Gastrocnemius medialis (tissue), 4 donors: ENCODE results near the gene TMEM115. TPM values are rescaled to one million over a fixed set of nuclear protein-coding genes. Genes with fewer than 3 reads are reported as not detected.

ENCODE experiments used
- ATAC-seq, 2 donors: fragments of 150-250 bp; one replicate each; pipeline ENCODE4 v1.9.1; 2016
- DNase-seq, 2 donors: peaks; one replicate each; pipeline ENCODE4 v3.0.0-alpha.2; 2019
- H3K27ac ChIP-seq, 4 donors: fragments of 200-600 bp; sonication (generic); 1 replicate in 1 of 4; 2 replicates in 3 of 4; pipeline ENCODE4 v1.5.1; 2016 to 2018; ENCODE audit warnings: mild to moderate bottlenecking in 2 of 4, moderate library complexity in 1 of 4
- H3K27me3 ChIP-seq, 3 donors: fragments of 200-600 bp; sonication (generic) in 2 of 3; 1 replicate in 1 of 3; 2 replicates in 2 of 3; pipeline versions ENCODE4 v1.5.1 to v1.6.0; 2016 to 2019; ENCODE audit warnings: mild to moderate bottlenecking in 1 of 3, moderate library complexity in 1 of 3
- H3K36me3 ChIP-seq, 2 donors: fragments of 200-600 bp; sonication (generic) in 1 of 2; one replicate each; pipeline ENCODE4 v1.5.1; 2017 to 2018
- H3K4me1 ChIP-seq, 2 donors: fragments of 200-600 bp; sonication (generic) in 1 of 2; one replicate each; pipeline ENCODE4 v1.5.1; 2016 to 2017; ENCODE audit warnings: mild to moderate bottlenecking in 2 of 2
- H3K4me3 ChIP-seq, 4 donors: fragments of 200-600 bp; sonication (generic) in 3 of 4; 1 replicate in 1 of 4; 2 replicates in 3 of 4; pipeline ENCODE4 v1.5.1; 2016 to 2019; ENCODE audit warnings: mild to moderate bottlenecking in 2 of 4
- H3K9me3 ChIP-seq, 3 donors: fragments of 200-600 bp; sonication (generic) in 2 of 3; 1 replicate in 1 of 3; 2 replicates in 2 of 3; pipeline ENCODE4 v1.5.1; 2016 to 2019
- CTCF ChIP-seq, 5 experiments: fragments of 450-650 bp in 3 of 5; fragments of 200-600 bp in 2 of 5; sonication (generic) in 2 of 5; IDR thresholded peaks in 4 of 5; conservative IDR thresholded peaks in 1 of 5; 1 replicate in 4 of 5; 2 replicates in 1 of 5; pipeline ENCODE4 v1.5.1; 2016 to 2019; ENCODE audit warnings: antibody characterized with exemption in 5 of 5, mild to moderate bottlenecking in 3 of 5, moderate library complexity in 3 of 5
- POLR2A ChIP-seq, 2 donors: fragments of 450-650 bp; IDR thresholded peaks; one replicate each; pipeline ENCODE4 v1.6.1; 2017; ENCODE audit warnings: antibody characterized with exemption in 2 of 2, mild to moderate bottlenecking in 2 of 2, moderate library complexity in 2 of 2
- in situ Hi-C, 4 donors: fragments of 200-750 bp; cut with MboI; loops; one replicate each; pipeline versions ENCODE4 v1.15.0 to v1.8.0; 2017; ENCODE audit warnings: low sequenced_read_pairs in 4 of 4
- intact Hi-C: fragments of 100-400 bp; cut with DNase I; formaldehyde crosslinking; loops from one replicate; pipeline ENCODE4 v1.15.1; 2023; ENCODE audit warnings: low total_unique reads
- total RNA-seq, 4 donors: library from RNA; depleted of rRNA; stranded (reverse); fragments of >200 nt; gene quantifications; one replicate each; pipeline versions ENCODE4 v1.1.0 to v1.2.3, GENCODE V29; 2016

Gene TMEM115
- total RNA-seq, 4 donors from 2014 or later: 26.9 to 57.8 (median 42.3) TPM

GRCh38 chr3:50380405-50381085, 21.2 kb upstream of the TMEM115 start:
- Histone ChIP-seq H3K4me3 (no peak overlapping the region), H3K27me3 (no peaks in the 10 kb centered on the region), H3K4me1 (no peaks in the 10 kb centered on the region), H3K36me3 (no peaks in the 10 kb centered on the region), H3K27ac (no peak overlapping the region), H3K9me3 (no peaks in the 10 kb centered on the region)
- intact Hi-C loops (no loop called here), in situ Hi-C loops (no loop called here)
- no peak for ATAC-seq
- no peak for DNase-seq
- TF ChIP-seq POLR2A (IDR thresholded peaks at IDR 0.05) (no peak), CTCF (IDR thresholded peaks at IDR 0.05 in 4 of 5, conservative IDR thresholded peaks at IDR 0.05 in 1 of 5) (no peak)

GRCh38 chr3:50378757-50379156, 19.4 kb upstream of the TMEM115 start:
- TF ChIP-seq POLR2A (IDR thresholded peaks at IDR 0.05): no peak
- TF ChIP-seq CTCF (IDR thresholded peaks at IDR 0.05 in 4 of 5, conservative IDR thresholded peaks at IDR 0.05 in 1 of 5): no peak
- in situ Hi-C loops (no loop called here), intact Hi-C loops (no loop called here)
- ATAC-seq: no peak
- Histone ChIP-seq H3K36me3 (no peaks in the 10 kb centered on the region), H3K27me3 (no peaks in the 10 kb centered on the region), H3K4me3 (no peak overlapping the region), H3K27ac (no peak overlapping the region), H3K9me3 (no peaks in the 10 kb centered on the region), H3K4me1 (no peaks in the 10 kb centered on the region)
- no peak for DNase-seq

GRCh38 chr3:50378024-50378423, 18.7 kb upstream of the TMEM115 start:
- ATAC-seq (no peak), DNase-seq (no peak)
- no peaks in the 10 kb centered on the region for H3K9me3 ChIP-seq
- intact Hi-C loops (no loop called here), in situ Hi-C loops (no loop called here)
- no peaks in the 10 kb centered on the region for H3K36me3 ChIP-seq
- no peak for TF ChIP-seq POLR2A (IDR thresholded peaks at IDR 0.05)
- TF ChIP-seq CTCF (IDR thresholded peaks at IDR 0.05 in 4 of 5, conservative IDR thresholded peaks at IDR 0.05 in 1 of 5): no peak
- no peak overlapping the region for H3K4me3 ChIP-seq
- H3K4me1 ChIP-seq: no peaks in the 10 kb centered on the region
- H3K27ac ChIP-seq: no peak overlapping the region
- no peaks in the 10 kb centered on the region for H3K27me3 ChIP-seq

- TF ChIP-seq POLR2A (IDR thresholded peaks at IDR 0.05): no peak
- no peak for TF ChIP-seq CTCF (IDR thresholded peaks at IDR 0.05 in 4 of 5, conservative IDR thresholded peaks at IDR 0.05 in 1 of 5)
- in situ Hi-C loops: no loop called here
- Histone ChIP-seq H3K27me3 (no peaks in the 10 kb centered on the region), H3K36me3 (no peaks in the 10 kb centered on the region), H3K9me3 (no peaks in the 10 kb centered on the region), H3K27ac (no peak overlapping the region), H3K4me1 (no peaks in the 10 kb centered on the region), H3K4me3 (no peak overlapping the region)
- ATAC-seq (no peak), DNase-seq (no peak)
- intact Hi-C loops: no loop called here
Observed at GRCh38 chr3:50375258-50375931, 16.1 kb upstream of the TMEM115 start.
